ENCODE data around the gene SRPX2. TPM values are rescaled to one million over a fixed set of nuclear protein-coding genes. Genes with fewer than 3 reads are reported as not detected.

SRPX2 gene
- total RNA-seq, 4 donors from 2014 or later: 2.8 to 15.2 (median 7.5) TPM

DNA sequence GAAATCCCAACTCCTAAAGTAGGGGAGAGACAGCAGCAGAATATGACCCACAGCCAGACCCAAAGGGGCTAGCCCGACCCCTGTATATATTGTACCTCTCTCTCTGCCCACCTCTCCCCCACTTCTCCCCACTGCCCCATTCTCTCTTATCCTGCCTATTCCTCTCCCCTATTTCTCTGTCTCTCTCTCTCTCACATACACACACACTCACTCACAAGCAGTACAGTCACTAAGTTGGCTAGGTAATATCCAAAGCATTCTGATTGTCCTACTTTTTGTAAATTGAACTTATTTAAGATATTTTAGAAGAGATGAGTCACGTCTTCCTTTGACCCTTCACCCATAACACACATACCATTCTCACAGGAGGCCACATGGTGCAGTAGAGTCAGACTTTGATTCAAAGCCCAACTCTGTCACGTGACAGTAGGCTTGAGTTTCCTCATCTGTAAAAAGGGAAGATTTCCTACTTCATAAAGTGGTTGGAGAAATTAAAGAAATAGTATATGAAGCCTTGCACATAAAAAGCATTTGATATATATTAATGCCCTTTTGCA lies 29.5 kb downstream of the SRPX2 start:
- Histone ChIP-seq H3K27me3 (no peaks in the 10 kb centered on the region), H3K4me3 (no peak overlapping the region), H3K27ac (no peak overlapping the region), H3K4me1 (no peaks in the 10 kb centered on the region), H3K36me3 (no peaks in the 10 kb centered on the region), H3K9me3 (no peaks in the 10 kb centered on the region)
- TF ChIP-seq, protein P1, sequence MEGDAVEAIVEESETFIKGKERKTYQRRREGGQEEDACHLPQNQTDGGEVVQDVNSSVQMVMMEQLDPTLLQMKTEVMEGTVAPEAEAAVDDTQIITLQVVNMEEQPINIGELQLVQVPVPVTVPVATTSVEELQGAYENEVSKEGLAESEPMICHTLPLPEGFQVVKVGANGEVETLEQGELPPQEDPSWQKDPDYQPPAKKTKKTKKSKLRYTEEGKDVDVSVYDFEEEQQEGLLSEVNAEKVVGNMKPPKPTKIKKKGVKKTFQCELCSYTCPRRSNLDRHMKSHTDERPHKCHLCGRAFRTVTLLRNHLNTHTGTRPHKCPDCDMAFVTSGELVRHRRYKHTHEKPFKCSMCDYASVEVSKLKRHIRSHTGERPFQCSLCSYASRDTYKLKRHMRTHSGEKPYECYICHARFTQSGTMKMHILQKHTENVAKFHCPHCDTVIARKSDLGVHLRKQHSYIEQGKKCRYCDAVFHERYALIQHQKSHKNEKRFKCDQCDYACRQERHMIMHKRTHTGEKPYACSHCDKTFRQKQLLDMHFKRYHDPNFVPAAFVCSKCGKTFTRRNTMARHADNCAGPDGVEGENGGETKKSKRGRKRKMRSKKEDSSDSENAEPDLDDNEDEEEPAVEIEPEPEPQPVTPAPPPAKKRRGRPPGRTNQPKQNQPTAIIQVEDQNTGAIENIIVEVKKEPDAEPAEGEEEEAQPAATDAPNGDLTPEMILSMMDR (IDR thresholded peaks at IDR 0.05): no peak
- TF ChIP-seq POLR2AphosphoS5 (IDR thresholded peaks at IDR 0.05): no peak
- no peak for TF ChIP-seq POLR2A (IDR thresholded peaks at IDR 0.05)
- TF ChIP-seq EP300 (IDR thresholded peaks at IDR 0.05): no peak
- no peak for DNase-seq (ENCODE audit: low spot score in 2 of 2)
- WGBS: 47% methylated on average over 3 of the region's 3 CpGs

DNA sequence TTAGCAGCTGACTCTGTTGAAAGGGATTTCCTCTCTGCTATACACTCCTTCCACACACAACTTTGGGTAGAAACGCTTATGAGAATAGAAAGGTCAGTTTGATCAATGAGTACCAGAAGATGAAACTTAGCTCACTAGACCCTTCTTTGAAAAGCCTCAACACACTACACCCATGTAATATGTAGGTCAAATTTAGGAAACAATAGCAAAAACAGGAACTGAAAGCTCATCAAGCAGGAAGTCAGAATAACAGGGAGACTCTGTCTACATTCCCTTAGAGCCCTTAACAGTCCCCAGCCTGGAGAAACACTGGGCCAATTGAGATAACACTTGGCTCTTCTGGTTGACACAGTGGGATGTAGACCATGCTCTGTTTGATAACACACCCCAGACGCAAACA lies 30.7 kb downstream of the SRPX2 start:
- DNase-seq (ENCODE audit: low spot score in 2 of 2): no peak
- H3K9me3 ChIP-seq: no peaks in the 10 kb centered on the region
- H3K36me3 ChIP-seq: no peaks in the 10 kb centered on the region
- 72% methylated on average over 2 of the region's 2 CpGs for WGBS
- TF ChIP-seq, protein P1 (IDR thresholded peaks at IDR 0.05): no peak
- TF ChIP-seq POLR2AphosphoS5 (IDR thresholded peaks at IDR 0.05) (no peak), POLR2A (IDR thresholded peaks at IDR 0.05) (no peak), EP300 (IDR thresholded peaks at IDR 0.05) (no peak)
- H3K4me1 ChIP-seq: no peaks in the 10 kb centered on the region
- no peak overlapping the region for H3K4me3 ChIP-seq
- no peak overlapping the region for H3K27ac ChIP-seq
- H3K27me3 ChIP-seq: no peaks in the 10 kb centered on the region

DNA sequence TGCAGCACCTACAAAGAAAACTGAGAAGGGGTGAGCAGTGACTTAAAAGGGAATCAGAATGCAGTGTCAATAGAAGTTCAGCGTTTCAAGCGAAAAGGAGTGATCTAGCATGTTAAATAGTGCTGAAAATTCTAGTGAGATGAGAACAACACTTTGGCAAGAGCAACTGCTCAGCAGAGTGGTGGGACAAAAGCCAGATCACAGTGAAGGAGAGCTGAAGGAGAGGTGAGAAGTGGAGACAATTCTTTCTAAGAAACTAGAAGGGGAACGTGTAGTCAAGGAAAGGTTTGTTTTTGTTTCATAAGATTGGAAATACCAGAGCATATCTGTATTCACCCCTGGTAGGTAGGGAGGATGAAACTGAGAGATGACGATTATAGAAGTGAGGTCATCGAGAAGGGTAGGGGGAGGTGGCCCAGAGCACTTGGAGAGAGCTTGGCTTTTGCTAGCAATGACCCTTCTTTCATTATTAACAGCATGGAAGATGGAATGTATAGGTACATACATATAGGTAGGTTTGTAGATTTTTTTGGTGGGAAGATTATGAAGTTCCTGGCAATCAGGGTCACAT lies 33.7 kb downstream of the SRPX2 start:
- Histone ChIP-seq H3K36me3 (no peaks in the 10 kb centered on the region), H3K27me3 (no peaks in the 10 kb centered on the region), H3K4me3 (no peak overlapping the region), H3K4me1 (no peaks in the 10 kb centered on the region), H3K9me3 (no peaks in the 10 kb centered on the region), H3K27ac (no peak overlapping the region)
- TF ChIP-seq POLR2AphosphoS5 (IDR thresholded peaks at IDR 0.05) (no peak), POLR2A (IDR thresholded peaks at IDR 0.05) (no peak), EP300 (IDR thresholded peaks at IDR 0.05) (no peak)
- TF ChIP-seq, protein P1 (IDR thresholded peaks at IDR 0.05): no peak
- no peak for DNase-seq (ENCODE audit: low spot score in 2 of 2)
- WGBS: 61% methylated on average over 5 of the region's 5 CpGs

DNA sequence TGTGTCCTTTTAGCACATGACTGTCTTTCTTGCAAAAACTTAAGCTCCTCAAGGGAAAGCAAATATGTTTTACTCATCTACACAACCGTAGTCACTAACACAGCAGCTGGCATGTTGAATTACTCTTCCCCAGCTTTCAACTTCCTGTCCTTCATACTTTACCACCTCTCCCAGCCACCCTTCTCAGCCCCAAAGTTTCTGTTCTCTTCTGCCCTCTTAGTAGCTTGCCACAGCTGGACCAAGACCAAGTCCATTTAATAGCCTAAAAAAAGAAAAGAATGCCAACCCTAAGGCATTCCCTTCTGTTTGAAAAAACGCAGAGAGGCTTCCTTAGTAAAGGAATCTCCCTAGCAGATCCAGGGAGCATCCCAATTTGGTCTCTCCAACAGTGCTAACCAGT lies 36.8 kb downstream of the SRPX2 start:
- Histone ChIP-seq H3K4me3 (no peak overlapping the region), H3K4me1 (no peaks in the 10 kb centered on the region), H3K36me3 (no peaks in the 10 kb centered on the region), H3K9me3 (no peaks in the 10 kb centered on the region), H3K27ac (no peak overlapping the region), H3K27me3 (no peaks in the 10 kb centered on the region)
- TF ChIP-seq POLR2AphosphoS5 (IDR thresholded peaks at IDR 0.05): no peak
- TF ChIP-seq EP300 (IDR thresholded peaks at IDR 0.05): no peak
- TF ChIP-seq POLR2A (IDR thresholded peaks at IDR 0.05): no peak
- 52% methylated on average over 2 of the region's 2 CpGs for WGBS
- DNase-seq (ENCODE audit: low spot score in 2 of 2): no peak

DNA sequence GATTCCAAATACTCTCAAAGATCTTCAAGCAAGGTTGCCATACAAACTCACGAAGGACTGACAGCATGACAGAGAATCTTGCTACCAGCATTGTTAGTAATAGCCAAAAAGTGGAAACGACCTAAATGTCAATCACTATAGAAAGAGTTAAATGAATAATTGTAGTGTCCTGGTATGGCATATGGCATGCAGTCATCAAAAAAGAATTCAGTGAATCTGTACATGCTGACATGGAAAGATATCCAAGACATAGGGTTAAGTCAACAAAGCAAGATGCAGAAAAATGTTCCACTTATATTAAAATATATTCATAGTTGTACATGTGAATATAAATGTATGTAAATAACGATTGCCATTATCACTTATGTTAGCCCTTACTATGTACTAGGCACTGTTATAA lies 37.6 kb downstream of the SRPX2 start:
- Histone ChIP-seq H3K36me3 (no peaks in the 10 kb centered on the region), H3K27ac (no peak overlapping the region), H3K27me3 (no peaks in the 10 kb centered on the region), H3K4me3 (no peak overlapping the region), H3K4me1 (no peaks in the 10 kb centered on the region), H3K9me3 (no peaks in the 10 kb centered on the region)
- 63% methylated on average over 3 of the region's 3 CpGs for WGBS
- no peak for DNase-seq (ENCODE audit: low spot score in 2 of 2)
- TF ChIP-seq, protein P1 (IDR thresholded peaks at IDR 0.05): no peak
- no peak for TF ChIP-seq POLR2AphosphoS5 (IDR thresholded peaks at IDR 0.05)
- TF ChIP-seq POLR2A (IDR thresholded peaks at IDR 0.05): no peak
- TF ChIP-seq EP300 (IDR thresholded peaks at IDR 0.05): no peak

Measured in suprapubic skin (tissue), 4 donors.